Activated CD4-positive, alpha-beta T cell treated with anti-CD3 and anti-CD28 coated beads, Interleukin-2, amount 50 U/mL, for 4 hours (primary cell): ENCODE results near the gene NR1H2.
"Not testable (repeated sequence)": the region's sequence is repeated elsewhere in the genome, so short reads cannot be mapped to it uniquely, and the experiment has no call there.

Experiments used
- DNase-seq, 2 experiments: peaks; one replicate each; pipeline ENCODE4 v3.0.0-alpha.2; 2020

Gene NR1H2

DNA sequence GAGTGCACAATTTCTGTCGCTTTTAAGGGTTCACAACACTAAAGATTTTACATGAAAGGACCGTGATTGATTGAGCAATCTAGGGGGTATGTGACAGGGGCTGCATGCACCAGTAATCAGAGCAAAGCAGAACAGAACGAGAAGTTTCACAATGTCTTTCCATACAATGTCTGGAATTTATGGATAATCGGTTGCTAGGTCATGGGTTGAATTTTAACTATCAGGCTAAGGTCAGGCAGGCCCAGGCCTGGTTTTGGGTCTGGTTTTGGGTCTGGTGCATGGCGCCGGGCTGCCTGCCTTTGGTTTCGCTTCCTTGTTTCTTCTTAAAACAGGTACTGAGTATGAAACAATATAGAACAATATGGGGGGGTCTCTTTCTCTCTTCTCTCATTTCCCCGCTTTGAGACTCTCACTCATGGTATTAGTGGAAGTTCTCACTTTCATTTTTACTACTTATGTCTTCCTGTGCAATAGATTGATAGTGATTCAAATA, 29.1 kb upstream of the NR1H2 start:
- DNase-seq: not testable (repeated sequence)

DNA sequence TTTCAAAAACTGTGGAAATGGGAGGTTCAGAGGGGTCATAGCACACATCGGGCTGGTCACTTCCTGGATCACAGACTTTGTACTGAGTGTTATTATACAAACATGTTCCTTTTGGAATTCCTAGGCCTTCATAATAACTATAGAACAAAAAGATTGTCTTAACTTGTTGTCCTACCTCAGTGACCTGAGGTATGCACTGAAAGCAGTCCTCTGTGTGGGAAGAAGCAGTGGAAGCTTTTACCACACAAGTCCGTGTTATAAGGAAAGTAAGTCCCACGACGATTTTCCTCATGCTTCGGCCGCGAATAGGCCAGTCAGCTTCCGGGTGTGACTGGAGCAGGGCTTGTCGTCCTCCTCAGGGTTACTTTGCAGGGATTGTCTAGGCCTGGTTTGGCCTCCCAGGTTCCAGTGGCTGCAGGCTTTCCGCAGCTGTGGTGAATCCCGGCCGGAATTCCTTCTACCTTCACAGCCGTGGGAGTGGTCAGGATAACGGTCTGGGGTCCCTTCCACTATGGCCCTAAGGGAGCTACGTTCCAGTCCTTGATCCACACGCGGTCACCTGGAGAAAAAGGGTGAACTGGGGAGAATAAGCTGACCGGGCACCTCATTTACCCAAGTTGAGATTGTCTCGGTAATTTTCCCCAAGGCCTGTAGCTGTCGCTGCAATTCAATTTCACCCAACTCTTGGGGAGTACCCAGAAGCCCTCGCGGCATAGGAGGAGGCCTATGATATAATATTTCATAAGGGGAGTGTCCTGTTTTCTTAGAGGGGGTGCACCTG, 26.8 kb upstream of the NR1H2 start:
- DNase-seq: no peak

DNA sequence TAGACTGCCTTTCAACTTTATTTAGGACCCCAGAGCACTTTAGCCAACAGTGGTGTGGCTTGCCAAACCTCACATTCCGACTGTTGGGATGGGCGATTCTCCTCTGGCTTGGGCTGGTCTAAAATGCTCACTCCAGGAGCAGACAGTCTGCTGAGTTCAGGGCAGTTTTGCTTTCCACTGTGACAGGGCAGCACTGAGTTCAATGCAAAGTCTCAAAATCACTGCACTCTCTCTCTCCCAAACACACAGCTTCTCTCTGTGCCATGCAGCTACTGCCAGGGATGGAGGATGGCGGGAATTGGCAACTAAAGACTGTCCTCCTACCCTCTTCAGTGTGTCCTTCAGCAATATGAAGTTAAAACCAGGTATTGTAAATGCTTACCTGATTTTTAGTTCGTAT, 24.0 kb upstream of the NR1H2 start:
- DNase-seq: no peak

DNA sequence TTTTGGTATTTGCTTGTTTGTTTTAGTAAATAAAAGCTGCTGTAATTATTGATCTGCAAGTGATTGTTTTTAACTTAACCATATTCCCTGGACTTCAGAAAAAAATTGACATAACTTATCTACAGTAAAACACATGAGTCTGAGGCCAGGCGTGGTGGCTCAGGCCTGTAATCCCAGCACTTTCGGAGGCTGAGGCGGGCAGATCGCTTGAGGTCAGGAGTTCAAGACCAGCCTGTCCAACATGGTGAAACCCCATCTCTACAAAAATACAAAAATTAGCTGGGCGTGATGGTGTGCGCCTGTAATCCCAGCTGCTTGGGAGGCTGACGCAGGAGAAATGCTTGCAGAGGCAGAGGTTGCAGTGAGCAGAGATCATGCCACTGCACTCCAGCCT, 22.8 kb upstream of the NR1H2 start:
- not testable (repeated sequence) for DNase-seq

DNA sequence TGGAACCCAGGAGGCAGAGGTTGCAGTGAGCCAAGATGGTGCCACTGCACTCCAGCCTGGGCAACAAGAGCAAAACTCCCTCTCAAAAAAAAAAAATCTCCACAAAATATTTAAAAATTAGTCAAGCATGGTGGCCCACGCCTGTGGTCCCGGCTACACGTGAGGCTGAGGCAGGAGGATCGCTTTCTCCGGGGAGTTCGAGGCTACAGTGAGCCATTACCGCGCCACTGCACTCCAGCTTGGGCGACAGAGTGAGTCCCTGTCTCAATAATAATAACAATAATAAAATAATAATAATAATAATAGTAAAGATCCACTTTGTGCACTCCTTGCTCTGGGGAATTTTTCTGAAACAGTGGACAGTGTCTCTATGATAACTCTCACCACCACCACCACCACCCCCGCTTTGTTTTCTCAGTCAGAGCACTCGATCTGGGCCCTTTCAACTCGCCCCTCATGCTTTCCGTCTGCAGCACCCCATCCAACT, 19.5 kb upstream of the NR1H2 start:
- no peak for DNase-seq

DNA sequence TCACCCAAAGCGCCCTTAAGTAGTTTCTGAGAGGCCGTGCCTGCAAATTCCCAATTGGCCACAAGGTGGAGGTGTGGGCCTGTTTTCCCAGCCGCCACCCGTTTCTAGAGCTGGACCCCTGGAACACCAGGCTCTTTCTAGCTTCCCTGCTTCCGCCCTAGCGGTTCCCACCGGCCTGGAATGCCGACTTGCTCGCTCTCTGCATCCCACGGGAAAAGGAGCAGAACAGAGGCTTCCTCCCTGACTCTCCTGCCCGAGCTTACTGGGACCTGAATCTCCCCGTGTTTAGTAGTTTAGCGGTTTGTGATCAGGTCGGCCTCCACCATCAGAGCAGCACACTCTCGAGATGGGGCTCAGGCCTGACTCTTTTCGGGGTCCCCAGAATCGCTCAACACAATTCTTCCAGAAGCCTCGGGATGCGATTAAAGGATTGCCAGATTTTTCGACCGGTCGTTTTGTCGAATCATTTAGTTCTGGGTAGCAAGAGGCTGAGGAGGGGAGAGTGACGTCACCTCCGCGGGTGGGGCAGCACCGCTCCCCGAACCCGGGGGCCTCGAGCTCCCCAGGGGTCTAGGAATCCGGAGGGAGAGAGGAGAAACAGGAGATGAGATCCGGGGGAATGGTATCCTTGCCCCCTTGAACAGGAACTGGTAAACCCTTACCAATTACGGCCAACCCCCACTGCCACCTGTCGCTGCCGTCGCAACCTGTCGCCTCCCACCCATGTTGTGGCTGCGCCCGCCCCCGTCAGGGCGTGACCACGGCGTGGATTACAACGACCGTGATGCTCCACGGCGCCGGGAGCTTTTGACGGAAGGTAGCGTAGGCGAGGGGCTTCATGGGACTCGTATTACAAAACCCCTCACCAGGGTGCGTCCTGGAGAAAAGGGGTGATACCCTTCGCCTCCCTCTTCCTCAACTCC, 18.8 kb upstream of the NR1H2 start:
- peak; percentile 84 to 86 for DNase-seq

DNA sequence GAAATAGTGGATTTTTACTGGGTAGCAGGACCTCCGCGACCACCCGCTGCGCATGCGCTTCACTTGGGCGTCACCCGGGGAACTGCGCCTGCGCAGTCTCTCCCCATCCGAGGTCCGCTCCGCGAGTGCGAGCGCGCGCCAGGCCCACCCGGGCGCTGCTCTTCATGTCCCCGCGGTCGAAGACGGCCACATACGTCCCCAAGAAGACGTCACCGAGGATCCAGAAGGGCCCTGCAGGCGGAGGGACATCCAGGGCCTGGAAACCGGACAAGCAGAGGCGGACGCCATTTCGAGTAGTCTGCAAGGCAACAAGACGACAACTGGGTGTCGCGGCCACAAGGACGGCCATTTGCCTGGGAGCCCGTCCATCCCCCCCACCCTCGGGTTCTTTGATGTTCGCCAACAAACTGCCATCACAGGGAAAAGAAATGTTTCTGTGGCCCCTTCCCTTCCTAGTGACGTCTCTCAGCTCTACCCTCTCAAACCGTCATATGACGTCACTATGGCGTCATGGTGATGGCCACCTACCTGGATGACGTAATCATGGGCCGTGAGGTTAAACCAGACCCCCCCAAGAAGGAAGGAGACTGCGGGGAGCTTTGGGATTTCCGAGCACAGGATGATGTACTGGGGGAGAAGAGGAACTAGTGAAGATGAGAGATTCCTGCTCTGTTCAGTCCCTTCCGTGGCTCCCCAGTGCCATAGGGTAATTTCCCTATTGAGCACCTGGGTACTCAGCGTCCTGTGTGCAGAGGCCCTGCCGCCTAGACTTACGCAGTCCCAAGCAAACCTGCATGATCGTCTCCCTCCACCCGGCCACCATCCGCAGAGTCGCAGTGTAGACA, 17.6 kb upstream of the NR1H2 start:
- peak; percentile 62 to 63 for DNase-seq

DNA sequence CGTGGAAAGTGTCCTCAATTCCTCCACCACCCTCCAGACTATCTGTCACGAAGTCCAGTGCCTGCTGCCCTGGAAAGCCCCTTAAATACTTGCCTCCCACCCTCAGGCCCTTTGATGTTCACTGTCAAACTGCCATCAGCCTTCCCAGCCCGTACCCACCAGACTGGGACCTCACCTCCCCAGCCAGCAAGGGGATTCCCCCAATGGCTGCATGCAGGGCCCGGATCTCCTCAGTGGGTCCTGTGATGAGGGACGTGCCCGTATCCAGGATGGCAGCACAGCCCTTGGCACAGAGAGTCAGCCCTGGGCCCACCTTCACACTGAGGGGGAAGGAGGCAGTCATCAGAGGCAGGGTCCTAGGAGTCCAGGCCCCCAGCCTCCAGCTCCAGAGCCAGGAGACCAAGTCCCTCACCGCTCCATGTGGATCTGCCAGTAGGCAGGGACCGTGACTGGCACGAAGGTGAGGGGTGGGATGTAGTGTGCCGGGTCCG, 16.9 kb upstream of the NR1H2 start:
- DNase-seq: no peak

DNA sequence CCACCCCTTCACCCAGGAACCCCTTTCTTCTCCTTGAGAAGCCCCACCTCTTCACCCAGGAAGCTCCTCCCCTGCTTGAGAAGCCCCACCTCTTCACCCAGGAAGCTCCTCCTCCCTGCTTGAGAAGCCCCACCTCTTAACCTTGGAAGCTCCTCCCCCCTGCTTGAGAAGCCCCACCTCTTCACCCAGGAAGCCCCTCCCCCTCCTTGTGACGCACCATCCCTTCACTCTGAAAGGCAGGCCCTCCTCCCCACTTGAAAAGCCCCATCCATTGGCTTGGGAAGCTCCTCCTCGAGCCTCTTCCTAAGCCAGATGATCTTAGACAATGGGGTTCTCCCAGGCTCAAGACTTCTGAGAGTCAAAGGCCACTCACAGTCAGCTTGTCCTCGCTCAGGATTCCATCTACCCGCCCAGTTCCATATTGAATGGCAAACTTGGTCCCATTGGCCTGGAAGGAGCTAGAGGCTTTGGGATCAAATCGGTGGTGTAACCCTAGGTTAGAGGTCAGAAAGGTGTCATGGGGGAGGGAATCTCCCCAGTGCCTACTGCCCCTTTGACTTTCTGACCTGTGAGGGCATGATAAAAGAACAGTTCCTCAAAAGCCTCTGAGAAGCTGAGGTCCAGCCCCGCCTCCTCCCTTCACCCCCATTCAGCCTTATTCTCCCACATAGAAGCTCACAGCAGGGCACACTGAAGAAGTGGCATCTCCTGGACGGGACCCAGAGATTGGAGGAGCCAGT, 14.8 kb upstream of the NR1H2 start:
- DNase-seq: no peak

DNA sequence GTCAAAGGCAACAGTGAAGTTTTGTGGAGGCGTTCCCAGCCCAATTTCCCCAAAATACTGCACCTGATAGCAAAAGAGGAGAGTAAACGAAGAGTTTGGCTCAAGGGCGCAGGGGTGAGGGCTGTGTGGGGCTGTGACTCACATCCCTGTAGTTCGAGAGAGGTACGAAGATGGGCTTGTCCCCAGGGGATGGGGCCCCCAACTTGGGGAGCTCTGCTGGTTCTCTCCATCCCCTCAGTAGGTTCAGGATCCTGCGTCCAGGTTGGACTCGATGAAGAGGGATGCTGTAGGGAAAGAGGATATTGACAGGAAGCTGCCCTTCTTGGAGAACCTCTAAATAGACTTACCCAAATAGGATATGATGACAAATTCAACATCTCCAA, 14.2 kb upstream of the NR1H2 start:
- no peak for DNase-seq

DNA sequence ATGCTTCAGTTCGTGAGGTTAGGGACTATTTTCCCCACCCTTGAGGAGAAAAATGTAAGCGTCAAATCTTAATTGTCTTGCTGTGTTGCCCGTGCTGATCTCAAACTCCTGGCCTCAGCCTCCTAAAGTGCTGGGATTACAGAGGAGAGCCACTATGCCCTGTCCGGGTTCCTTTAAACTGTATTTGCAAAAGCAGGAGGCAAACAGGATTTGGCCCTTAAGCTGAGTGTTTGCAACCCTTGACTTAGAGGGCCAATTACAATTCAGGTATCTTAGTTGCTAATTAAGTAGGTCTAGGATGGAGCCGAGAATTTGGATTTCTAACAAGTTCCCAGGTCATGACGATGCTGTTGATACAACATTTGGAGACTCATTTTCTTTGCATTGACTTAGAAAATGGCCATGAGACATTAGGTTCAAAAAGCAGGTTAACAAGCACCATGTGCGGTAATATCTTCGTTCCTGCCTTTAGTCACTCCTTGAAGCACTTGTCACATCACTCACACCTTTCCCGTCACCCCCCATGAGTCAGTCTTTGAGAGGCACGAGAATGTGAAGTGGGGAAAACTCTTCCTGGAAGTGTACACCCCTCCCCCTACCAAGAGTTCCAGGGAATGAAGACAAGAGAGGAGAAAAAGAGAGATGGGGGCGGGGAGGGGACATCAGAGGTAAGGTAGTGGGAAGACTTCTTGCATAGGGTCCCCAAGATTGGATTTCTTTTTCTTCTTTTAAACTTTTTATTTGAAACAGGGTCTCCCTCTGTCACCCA, 13.4 kb upstream of the NR1H2 start:
- DNase-seq: no peak

DNA sequence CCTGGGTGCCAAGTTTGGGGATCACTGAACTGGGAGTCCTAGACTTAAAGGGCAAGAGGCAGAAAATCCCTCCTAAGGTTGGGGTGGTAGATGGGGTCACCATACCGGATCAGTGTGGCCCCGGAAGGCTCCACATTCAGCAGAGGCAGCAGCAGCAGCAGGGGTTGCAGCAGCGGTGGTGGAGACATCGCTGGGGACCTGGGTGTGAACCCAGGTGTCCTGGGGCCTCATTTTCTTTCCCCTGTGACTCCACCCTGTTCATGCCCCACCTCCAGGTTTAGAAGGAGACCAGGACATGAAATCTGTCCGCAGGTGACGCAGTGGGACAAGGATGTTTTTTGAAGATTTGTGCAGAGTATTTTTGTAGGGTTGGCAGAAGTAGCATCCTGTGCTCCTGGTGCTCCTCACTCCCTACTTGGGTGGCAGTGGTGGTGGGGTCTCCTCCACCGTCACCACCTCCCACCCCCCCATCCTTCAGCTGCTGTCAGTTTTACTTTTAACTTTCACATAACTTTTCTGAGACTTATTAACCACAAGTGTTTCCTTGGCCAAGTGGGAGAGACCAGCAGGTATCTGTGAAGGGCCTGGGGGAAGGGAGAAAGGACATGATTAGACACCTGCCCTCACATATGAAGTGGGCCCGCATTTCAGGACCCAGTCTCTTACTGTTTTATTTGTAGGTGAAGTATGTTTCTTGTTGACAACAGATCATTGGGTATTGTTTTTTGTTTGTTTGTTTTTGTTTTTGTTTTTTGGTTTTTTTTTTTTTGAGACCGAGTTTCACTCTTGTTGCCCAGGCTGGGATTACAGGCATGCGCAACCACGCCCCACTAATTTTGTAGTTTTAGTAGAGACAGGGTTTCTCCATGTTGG, 10.6 kb upstream of the NR1H2 start, which contains the start of gene NAPSA:
Gene NAPSA, minus strand, starts transcription at position 206 of the 873 bp plus-strand sequence. Its CDS starts 18 bp downstream, at position 188.
- DNase-seq: no peak

DNA sequence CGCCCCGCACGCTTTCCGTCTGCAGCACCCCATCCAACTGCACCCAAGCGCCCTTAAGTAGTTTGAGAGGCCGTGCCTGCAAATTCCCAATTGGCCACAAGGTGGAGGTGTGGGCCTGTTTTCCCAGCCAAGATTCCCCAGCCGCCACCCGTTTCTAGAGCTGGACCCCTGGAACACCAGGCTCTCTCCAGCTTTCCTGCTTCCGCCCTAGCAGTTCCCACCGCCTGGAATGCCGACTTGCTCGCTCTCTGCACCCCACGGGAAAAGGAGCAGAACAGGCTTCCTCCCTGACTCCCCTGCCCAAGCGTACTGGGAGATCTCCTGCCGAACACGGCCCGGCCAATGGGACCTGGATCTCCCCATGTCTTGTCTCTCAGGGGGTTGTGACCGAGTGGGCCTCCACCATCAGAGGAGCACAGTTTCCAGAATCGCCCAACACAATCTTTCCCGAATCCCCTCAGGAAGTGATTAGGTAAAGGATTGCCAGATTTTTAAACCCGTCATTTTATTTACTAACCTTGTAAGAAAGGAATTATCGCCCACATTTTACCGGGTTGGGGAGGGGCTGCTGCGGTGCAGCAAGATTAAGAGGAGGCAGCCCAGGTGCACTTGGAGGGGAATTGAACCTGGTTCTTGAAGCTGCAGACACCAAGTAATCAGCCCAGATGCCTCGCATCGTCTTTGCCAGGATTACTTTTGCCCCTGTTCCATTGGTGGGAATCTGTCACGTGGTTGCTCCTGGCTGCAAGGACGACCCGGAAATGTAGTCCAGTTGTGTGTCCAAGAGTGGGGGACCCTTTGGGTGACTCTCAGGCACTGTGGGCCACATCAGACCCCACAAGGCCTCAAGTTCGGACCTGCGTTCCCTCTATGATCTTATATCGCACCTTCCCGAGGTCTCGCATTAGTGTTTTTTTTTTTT, 7.3 kb upstream of the NR1H2 start:
- DNase-seq: peak; percentile 67 to 75

DNA sequence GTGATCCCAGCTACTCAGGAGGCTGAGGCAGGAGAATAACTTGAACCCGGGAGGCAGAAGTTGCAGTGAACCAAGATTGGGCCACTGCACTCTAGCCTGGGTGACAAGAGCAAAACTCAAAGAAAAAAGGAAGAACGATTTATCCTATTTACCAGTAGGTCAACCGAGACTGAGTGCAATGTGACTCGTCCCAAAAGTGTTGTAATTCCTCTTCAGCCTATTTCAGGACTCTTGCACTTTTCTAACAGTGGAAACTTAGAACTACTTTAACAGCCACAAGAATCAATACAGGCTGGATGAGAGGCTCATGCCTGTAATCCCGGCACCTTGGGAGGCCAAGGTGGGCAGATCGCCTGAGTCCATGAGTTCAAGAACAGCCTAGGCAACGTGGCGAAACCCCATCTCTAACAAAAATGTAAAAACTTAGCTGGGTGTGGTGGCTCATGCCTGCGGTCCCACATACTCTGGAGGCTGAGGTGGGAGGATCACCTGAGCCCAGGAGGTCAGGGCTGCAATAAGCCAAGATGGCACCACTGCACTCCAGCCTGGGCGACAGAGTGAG, 4.3 kb upstream of the NR1H2 start:
- no peak for DNase-seq

DNA sequence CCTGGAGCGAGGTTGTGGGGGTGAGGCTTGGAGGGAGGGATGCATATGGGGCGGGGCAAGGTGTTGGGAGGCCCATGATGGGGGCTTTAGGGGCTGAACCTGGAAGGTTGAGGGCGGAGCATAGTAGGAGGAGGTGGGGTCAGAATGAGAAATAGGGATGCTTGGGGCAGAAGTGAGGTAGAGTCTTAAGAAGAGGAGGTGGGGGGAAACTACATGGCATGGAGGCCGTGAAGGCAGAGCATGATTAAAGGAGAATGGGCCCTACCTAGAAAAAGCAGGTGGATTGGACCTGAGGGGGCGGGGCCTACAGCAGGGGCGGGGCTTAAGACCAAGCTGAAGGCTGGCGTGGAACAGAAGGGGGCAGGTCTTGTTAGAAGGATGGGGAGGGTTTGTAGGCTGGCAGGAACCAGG, 799 bp downstream of the NR1H2 start:
- peak; percentile 63 to 65 for DNase-seq

DNA sequence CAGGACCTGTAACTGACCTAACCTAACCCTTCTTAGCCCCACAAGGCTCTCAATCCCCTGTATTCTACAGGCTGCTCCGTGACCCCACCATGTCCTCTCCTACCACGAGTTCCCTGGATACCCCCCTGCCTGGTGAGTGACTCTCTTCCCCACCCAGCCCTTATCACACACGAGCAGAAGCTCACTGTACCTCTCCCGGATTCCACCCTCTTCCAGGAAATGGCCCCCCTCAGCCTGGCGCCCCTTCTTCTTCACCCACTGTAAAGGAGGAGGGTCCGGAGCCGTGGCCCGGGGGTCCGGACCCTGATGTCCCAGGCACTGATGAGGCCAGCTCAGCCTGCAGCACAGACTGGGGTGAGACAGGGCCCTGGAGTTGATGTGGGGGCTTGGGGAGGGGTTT, 1.3 kb downstream of the NR1H2 start:
- DNase-seq: no peak

DNA sequence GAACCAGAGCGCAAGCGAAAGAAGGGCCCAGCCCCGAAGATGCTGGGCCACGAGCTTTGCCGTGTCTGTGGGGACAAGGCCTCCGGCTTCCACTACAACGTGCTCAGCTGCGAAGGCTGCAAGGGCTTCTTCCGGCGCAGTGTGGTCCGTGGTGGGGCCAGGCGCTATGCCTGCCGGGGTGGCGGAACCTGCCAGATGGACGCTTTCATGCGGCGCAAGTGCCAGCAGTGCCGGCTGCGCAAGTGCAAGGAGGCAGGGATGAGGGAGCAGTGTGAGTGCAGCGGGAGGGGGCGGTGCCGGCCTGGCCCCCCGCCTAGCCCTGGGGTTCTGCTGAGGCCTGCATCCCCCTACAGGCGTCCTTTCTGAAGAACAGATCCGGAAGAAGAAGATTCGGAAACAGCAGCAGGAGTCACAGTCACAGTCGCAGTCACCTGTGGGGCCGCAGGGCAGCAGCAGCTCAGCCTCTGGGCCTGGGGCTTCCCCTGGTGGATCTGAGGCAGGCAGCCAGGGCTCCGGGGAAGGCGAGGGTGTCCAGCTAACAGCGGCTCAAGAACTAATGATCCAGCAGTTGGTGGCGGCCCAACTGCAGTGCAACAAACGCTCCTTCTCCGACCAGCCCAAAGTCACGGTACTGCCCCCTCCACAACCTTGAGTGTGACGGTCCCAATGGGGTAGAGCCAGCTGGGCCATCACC, 2.1 kb downstream of the NR1H2 start:
- DNase-seq: no peak

DNA sequence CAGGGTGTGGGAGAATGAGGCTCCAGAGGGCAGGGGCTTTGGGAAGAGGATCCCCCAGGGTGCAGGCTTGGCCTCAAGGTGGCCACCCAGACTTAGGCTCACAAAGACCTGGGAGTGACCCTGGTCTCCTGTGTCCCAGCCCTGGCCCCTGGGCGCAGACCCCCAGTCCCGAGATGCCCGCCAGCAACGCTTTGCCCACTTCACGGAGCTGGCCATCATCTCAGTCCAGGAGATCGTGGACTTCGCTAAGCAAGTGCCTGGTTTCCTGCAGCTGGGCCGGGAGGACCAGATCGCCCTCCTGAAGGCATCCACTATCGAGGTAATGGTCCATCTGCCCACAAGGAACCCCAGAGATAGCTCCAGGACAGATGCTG, 2.6 kb downstream of the NR1H2 start:
- no peak for DNase-seq
